GM19372 (cell line): Measurements from ENCODE around the gene SIRT7.
A peak's percentile ranks its signal among the peaks of the same experiment; 100 is the strongest.

Source experiments
- ATAC-seq: cut with Tn5 transposase; IDR thresholded peaks from one replicate; pipeline ENCODE4 v1.9.1; 2021; ENCODE audit warnings: mild to moderate bottlenecking, low read depth, moderate library complexity; ENCODE audit not compliant: unreplicated experiment

The SIRT7 gene

GRCh38 chr17:81890447-81891302, 27.3 kb downstream of the SIRT7 start:
- no peak for ATAC-seq

GRCh38 chr17:81889602-81890001, 28.4 kb downstream of the SIRT7 start:
- ATAC-seq, result no peak

- ATAC-seq, result no peak
Measured at GRCh38 chr17:81888988-81889595, 28.9 kb downstream of the SIRT7 start.

- ATAC-seq, result no peak
Measured at GRCh38 chr17:81888105-81888987, 29.6 kb downstream of the SIRT7 start.

GRCh38 chr17:81885869-81886548, 32.0 kb downstream of the SIRT7 start:
- ATAC-seq, result no peak

GRCh38 chr17:81885454-81885853, 32.5 kb downstream of the SIRT7 start:
- no peak for ATAC-seq

GRCh38 chr17:81884968-81885367, 33.0 kb downstream of the SIRT7 start:
- no peak for ATAC-seq

- ATAC-seq, result no peak
Measured at GRCh38 chr17:81884520-81884919, 33.5 kb downstream of the SIRT7 start.

- ATAC-seq, result no peak
Measured at GRCh38 chr17:81879121-81879520, 38.9 kb downstream of the SIRT7 start.

- no peak for ATAC-seq
Measured at GRCh38 chr17:81878294-81878693, 39.7 kb downstream of the SIRT7 start.

GRCh38 chr17:81877569-81877968, 40.4 kb downstream of the SIRT7 start:
- ATAC-seq, result no peak

GRCh38 chr17:81871387-81872230, 46.4 kb downstream of the SIRT7 start:
- peak; percentile 56 for ATAC-seq

- peak; percentile 27 for ATAC-seq
Measured at GRCh38 chr17:81870981-81871386, 47.0 kb downstream of the SIRT7 start, which contains the start of gene ARHGDIA. Gene ARHGDIA, minus strand, starts transcription at chr17:81871337. Its CDS starts 1,407 bp downstream, at chr17:81869930.

GRCh38 chr17:81870131-81870980, 47.6 kb downstream of the SIRT7 start:
- peak; percentile 9 for ATAC-seq

- ATAC-seq, result no peak
Measured at GRCh38 chr17:81869221-81870130, 48.5 kb downstream of the SIRT7 start.

GRCh38 chr17:81868674-81869220, 49.2 kb downstream of the SIRT7 start:
- no peak for ATAC-seq

GRCh38 chr17:81867991-81868673, 49.8 kb downstream of the SIRT7 start:
- no peak for ATAC-seq
